ENCODE data around the gene STAP1. TPM values are rescaled to one million over a fixed set of nuclear protein-coding genes. Genes with fewer than 3 reads are reported as not detected.

The STAP1 gene
- total and polyA plus RNA-seq, 7 donors: 0.04 to 0.23 TPM; not detected in 5

- no peaks in the 10 kb centered on the region for H3K36me3 ChIP-seq (ENCODE audit: insufficient read depth in 1 of 2, low read depth in 1 of 2)
- intact Hi-C loops (cut with DNase I): no loop called here
- no peak overlapping the region for H3K27ac ChIP-seq
- TF ChIP-seq CTCF (IDR thresholded peaks at IDR 0.05): no peak
- H3K27me3 ChIP-seq (ENCODE audit: insufficient read depth in 3 of 3, low read length in 2 of 3): peaks cover 0 to 4% (median 2%) of the 10 kb centered on the region in 3 donors
- ATAC-seq: no peak
- no peaks in the 10 kb centered on the region for H3K4me1 ChIP-seq
- DNase-seq: no peak
- no peaks in the 10 kb centered on the region for H3K9me3 ChIP-seq
- 65 to 78% (median 74%) methylated on average over 2 of the region's 2 CpGs for WGBS, 3 donors
- no peak overlapping the region for H3K4me3 ChIP-seq
Observed at GRCh38 chr4:67593741-67594175, 35.2 kb downstream of the STAP1 start.

- Histone ChIP-seq H3K4me3 (no peak overlapping the region), H3K27me3 (ENCODE audit: insufficient read depth in 3 of 3, low read length in 2 of 3) (no peaks in the 10 kb centered on the region), H3K36me3 (ENCODE audit: insufficient read depth in 1 of 2, low read depth in 1 of 2) (no peaks in the 10 kb centered on the region), H3K27ac (no peak overlapping the region), H3K9me3 (no peaks in the 10 kb centered on the region), H3K4me1 (no peaks in the 10 kb centered on the region)
- TF ChIP-seq CTCF (IDR thresholded peaks at IDR 0.05): no peak
- 92 to 98% (median 96%) methylated on average over 2 of the region's 2 CpGs for WGBS, 3 donors
- no peak for ATAC-seq
- intact Hi-C loops (cut with DNase I): no loop called here
- DNase-seq: no peak
Observed at GRCh38 chr4:67603310-67604028, 44.9 kb downstream of the STAP1 start.

- DNase-seq (no peak), ATAC-seq (no peak)
- no peaks in the 10 kb centered on the region for H3K9me3 ChIP-seq
- intact Hi-C loops (cut with DNase I): no loop called here
- no peak overlapping the region for H3K4me3 ChIP-seq
- H3K36me3 ChIP-seq (ENCODE audit: insufficient read depth in 1 of 2, low read depth in 1 of 2): no peaks in the 10 kb centered on the region
- H3K27me3 ChIP-seq (ENCODE audit: insufficient read depth in 3 of 3, low read length in 2 of 3): no peaks in the 10 kb centered on the region
- WGBS, 3 donors: 74 to 83% (median 82%) methylated on average over 2 of the region's 2 CpGs
- no peaks in the 10 kb centered on the region for H3K4me1 ChIP-seq
- no peak overlapping the region for H3K27ac ChIP-seq
- no peak for TF ChIP-seq CTCF (IDR thresholded peaks at IDR 0.05)
Observed at GRCh38 chr4:67604029-67604381, 45.5 kb downstream of the STAP1 start.

GRCh38 chr4:67604749-67605148 is 46.2 kb downstream of the STAP1 start:
- intact Hi-C loops (cut with DNase I): no loop called here
- H3K27me3 ChIP-seq (ENCODE audit: insufficient read depth in 3 of 3, low read length in 2 of 3): no peaks in the 10 kb centered on the region
- 43 to 57% (median 48%) methylated on average over 3 of the region's 3 CpGs for WGBS, 3 donors
- no peaks in the 10 kb centered on the region for H3K36me3 ChIP-seq (ENCODE audit: insufficient read depth in 1 of 2, low read depth in 1 of 2)
- ATAC-seq (no peak), DNase-seq (no peak)
- TF ChIP-seq CTCF (IDR thresholded peaks at IDR 0.05): no peak
- no peak overlapping the region for H3K4me3 ChIP-seq
- H3K9me3 ChIP-seq: no peaks in the 10 kb centered on the region
- H3K4me1 ChIP-seq: no peaks in the 10 kb centered on the region
- no peak overlapping the region for H3K27ac ChIP-seq

GRCh38 chr4:67608027-67608426 is 49.5 kb downstream of the STAP1 start:
- Histone ChIP-seq H3K4me3 (no peak overlapping the region), H3K36me3 (ENCODE audit: insufficient read depth in 1 of 2, low read depth in 1 of 2) (no peaks in the 10 kb centered on the region), H3K9me3 (peaks cover 9% of the 10 kb centered on the region), H3K4me1 (no peaks in the 10 kb centered on the region), H3K27me3 (ENCODE audit: insufficient read depth in 3 of 3, low read length in 2 of 3) (no peaks in the 10 kb centered on the region), H3K27ac (no peak overlapping the region)
- 75 to 81% (median 79%) methylated on average over 4 of the region's 4 CpGs for WGBS, 3 donors
- TF ChIP-seq CTCF (IDR thresholded peaks at IDR 0.05): no peak
- ATAC-seq: no peak
- intact Hi-C loops (cut with DNase I): no loop called here
- DNase-seq: no peak
